ENCODE measurements around the gene SPACA1. TPM values are rescaled to one million over a fixed set of nuclear protein-coding genes. Genes with fewer than 3 reads are reported as not detected.

SPACA1 gene
- total and polyA plus RNA-seq, 2 of the 8 experiments (the other 6 are each of a cell fraction or from before 2014, with no cell fraction given) = not detected

DNA sequence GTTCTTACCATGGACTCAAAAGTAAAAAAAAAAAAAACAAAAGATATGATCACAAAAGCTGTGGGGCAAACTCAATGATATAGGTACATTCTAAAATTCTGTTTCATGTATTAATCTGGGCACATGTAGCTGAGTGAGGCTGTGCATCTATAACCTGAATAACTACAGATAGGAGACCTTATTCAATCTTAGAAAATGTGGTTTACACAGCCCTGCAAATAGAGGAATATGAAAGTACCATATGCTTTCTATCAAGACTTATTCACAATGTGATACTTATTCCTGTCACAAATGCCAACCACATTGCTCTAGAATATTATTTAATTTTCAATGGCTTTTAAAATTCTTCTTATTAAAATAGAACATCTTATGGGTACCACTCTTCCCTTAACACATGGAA lies 3.1 kb upstream of the SPACA1 start:
- H3K9me3 ChIP-seq (ENCODE audit: insufficient read depth in 2 of 2, low read depth in 1 of 2, low read length in 1 of 2) = peaks cover 0 to 5% of the 10 kb centered on the region in 2 experiments; a peak in 1 of 4 replicates
- H3K79me1 ChIP-seq (ENCODE audit: low read depth, low read length) = no peaks in the 10 kb centered on the region
- no peak overlapping the region for H3K4me3 ChIP-seq (ENCODE audit: extremely low read depth in 1 of 4, insufficient read depth in 2 of 4, low read depth in 3 of 4, low read length in 4 of 4)
- H3K27ac ChIP-seq (ENCODE audit: low read depth, low read length) = no peak overlapping the region
- no peak overlapping the region for H2BK15ac ChIP-seq (ENCODE audit: low read length)
- no peaks in the 10 kb centered on the region for H3K27me3 ChIP-seq (replicated peaks in 1 of 4; ENCODE audit: control insufficient read depth in 3 of 4, extremely low read depth in 1 of 4, insufficient read depth in 3 of 4, low read length in 3 of 4)
- H3K36me3 ChIP-seq (ENCODE audit: control insufficient read depth in 2 of 4, insufficient read depth in 4 of 4, low read length in 3 of 4) = peaks cover 0 to 3% (median 0%) of the 10 kb centered on the region in 4 experiments; a peak in 1 of 8 replicates
- H3K4me2 ChIP-seq (ENCODE audit: insufficient read depth in 1 of 2, low read depth in 2 of 2, low read length in 2 of 2) = no peak overlapping the region
- FAIRE-seq (no peak), DNase-seq (ENCODE audit: low read depth in 1 of 2, low spot score in 2 of 2) (no peak)
- H2BK20ac ChIP-seq (ENCODE audit: low read length) = no peak overlapping the region
- H3K9ac ChIP-seq (replicated peaks in 1 of 4; ENCODE audit: extremely low read depth in 1 of 4, low read depth in 3 of 4, low read length in 3 of 4) = no peak overlapping the region
- CTCF ChIA-PET (ENCODE audit: partially characterized antibody) = no interaction called here
- H2AFZ ChIP-seq (ENCODE audit: low read length) = no peak overlapping the region
- POLR2A ChIA-PET (ENCODE audit: partially characterized antibody) = no interaction called here
- H4K20me1 ChIP-seq (replicated peaks in 1 of 2; ENCODE audit: control insufficient read depth in 1 of 2, insufficient read depth in 2 of 2, low read length in 2 of 2) = no peaks in the 10 kb centered on the region
- H3K4ac ChIP-seq (replicated peaks; ENCODE audit: insufficient read length, low read depth, low read length) = no peak overlapping the region
- H3K23ac ChIP-seq (ENCODE audit: insufficient read length) = no peak overlapping the region
- TF ChIP-seq MAFK (IDR thresholded peaks at IDR 0.05; ENCODE audit: low read depth, low read length) = no peak
- H3K79me2 ChIP-seq (ENCODE audit: control insufficient read depth in 1 of 2, insufficient read depth in 2 of 2, low read length in 2 of 2) = no peaks in the 10 kb centered on the region
- no peak overlapping the region for H4K91ac ChIP-seq (replicated peaks; ENCODE audit: insufficient read length, low read length)
- no peak overlapping the region for H3K14ac ChIP-seq (ENCODE audit: insufficient read length)
- no peak overlapping the region for H2BK12ac ChIP-seq (ENCODE audit: low read depth, low read length)
- no peak overlapping the region for H2BK5ac ChIP-seq (ENCODE audit: low read depth, low read length)
- no peak overlapping the region for H2BK120ac ChIP-seq (replicated peaks; ENCODE audit: low read depth, low read length)
- H3K56ac ChIP-seq (replicated peaks; ENCODE audit: insufficient read length, low read depth, low read length) = no peak overlapping the region
- peaks cover 0 to 4% (median 0%) of the 10 kb centered on the region in 4 experiments; a peak in 1 of 7 replicates for H3K4me1 ChIP-seq (replicated peaks in 1 of 4; ENCODE audit: control insufficient read depth in 3 of 4, insufficient read depth in 4 of 4, low read length in 3 of 4)
- H3K23me2 ChIP-seq (ENCODE audit: low read depth, low read length) = no peaks in the 10 kb centered on the region
- H3K18ac ChIP-seq (ENCODE audit: extremely low read depth, low read length) = no peak overlapping the region
- no peak overlapping the region for H4K8ac ChIP-seq (ENCODE audit: extremely low read depth, insufficient read depth, low read length)
- no peak overlapping the region for H4K5ac ChIP-seq (ENCODE audit: insufficient read length, low read depth, low read length)
- H2AK5ac ChIP-seq (ENCODE audit: low read depth, low read length) = no peak overlapping the region

Data from H1 (cell line).